Body of pancreas (tissue), 4 donors: ENCODE measurements around the gene PNMT.
A peak's percentile ranks its signal among the peaks of the same experiment; 100 is the strongest.

Experiments
- CTCF ChIP-seq, 7 experiments: fragments of 450-650 bp in 4 of 7; fragments of 200-600 bp in 3 of 7; sonication (generic) in 3 of 7; IDR thresholded peaks; one replicate each; pipeline ENCODE4 v1.5.1; 2016 to 2019; ENCODE audit warnings: antibody characterized with exemption in 7 of 7
- POLR2A ChIP-seq, 3 donors: fragments of 450-650 bp; IDR thresholded peaks; one replicate each; pipeline ENCODE4 v1.6.1; 2016; ENCODE audit warnings: antibody characterized with exemption in 3 of 3, mild to moderate bottlenecking in 2 of 3

- TF ChIP-seq CTCF (IDR thresholded peaks at IDR 0.05) (no peak), POLR2A (IDR thresholded peaks at IDR 0.05) (peak in 1 of 3 donors; percentile 15)
These were observed 32.9 kb downstream of the PNMT start for GRCh38 chr17:39701012-39701783.
